HG03196 (cell line): ENCODE results near the gene AMELX.

Source experiments
- ATAC-seq: cut with Tn5 transposase; IDR thresholded peaks from one replicate; pipeline ENCODE4 v1.9.1; 2021; ENCODE audit not compliant: unreplicated experiment

AMELX gene

GRCh38 chrX:11293113-11293512 is at the start of gene AMELX:
Gene AMELX, plus strand, starts transcription at chrX:11293413. Its CDS starts 1,376 bp downstream, at chrX:11294789.
- ATAC-seq = no peak

GRCh38 chrX:11244636-11245035 is 48.6 kb upstream of the AMELX start:
- no peak for ATAC-seq

DNA sequence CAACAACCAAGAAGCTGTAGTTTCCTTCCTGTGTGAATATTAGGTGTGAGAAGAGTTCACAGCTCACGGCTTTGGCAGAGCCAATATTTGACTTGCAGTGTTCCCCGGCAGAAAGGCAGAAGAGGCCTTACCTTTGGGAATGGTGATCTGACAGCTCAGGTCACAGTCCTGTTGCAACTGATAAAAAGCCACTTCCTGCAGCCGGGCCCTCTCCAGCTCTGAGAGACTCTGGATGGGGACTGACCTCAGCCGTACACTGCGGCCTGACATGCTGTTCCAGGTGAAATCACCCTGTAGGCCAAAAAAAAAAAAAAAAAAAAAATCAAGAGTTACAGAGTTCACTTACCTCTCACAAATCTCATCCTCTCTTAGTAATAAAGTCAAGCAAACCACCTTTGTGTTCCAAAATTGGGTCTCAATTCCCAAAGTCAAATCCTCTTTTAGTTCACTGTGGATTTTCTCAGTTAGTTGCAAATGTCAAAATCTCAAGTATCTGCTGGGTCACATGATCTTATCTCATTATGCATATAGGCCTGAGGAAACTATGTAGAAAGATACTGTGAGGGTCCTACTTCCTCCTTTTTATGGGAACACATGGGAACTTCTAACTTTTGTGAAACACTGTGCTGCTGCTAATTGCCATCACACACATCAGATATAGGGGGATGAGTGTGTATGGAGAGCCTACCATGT is 38.6 kb upstream of the AMELX start:
- no peak for ATAC-seq

GRCh38 chrX:11257290-11257689 is 35.9 kb upstream of the AMELX start:
- no peak for ATAC-seq

- no peak for ATAC-seq
These were observed 35.5 kb upstream of the AMELX start for GRCh38 chrX:11257711-11258110.

DNA sequence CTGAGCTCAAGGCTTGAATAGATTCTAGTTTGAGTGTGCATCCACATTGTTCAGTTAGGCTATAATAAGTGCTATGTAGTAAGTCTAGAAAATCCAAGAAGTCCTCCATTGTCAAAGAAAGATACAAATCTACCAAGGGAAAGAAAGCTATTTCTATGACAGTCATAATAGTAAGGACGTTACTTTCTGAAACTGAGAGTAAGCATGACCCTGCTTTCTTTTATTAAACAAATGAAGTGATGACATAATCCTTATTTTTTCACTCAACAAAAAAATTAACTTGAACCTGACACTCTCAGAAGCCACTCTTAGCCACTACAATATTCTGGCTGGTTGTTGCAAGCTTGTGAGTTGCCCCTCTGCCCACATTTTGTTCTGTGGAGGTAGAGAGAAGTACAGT is 33.8 kb upstream of the AMELX start:
- ATAC-seq = no peak

GRCh38 chrX:11261260-11261659 is 32.0 kb upstream of the AMELX start:
- no peak for ATAC-seq

DNA sequence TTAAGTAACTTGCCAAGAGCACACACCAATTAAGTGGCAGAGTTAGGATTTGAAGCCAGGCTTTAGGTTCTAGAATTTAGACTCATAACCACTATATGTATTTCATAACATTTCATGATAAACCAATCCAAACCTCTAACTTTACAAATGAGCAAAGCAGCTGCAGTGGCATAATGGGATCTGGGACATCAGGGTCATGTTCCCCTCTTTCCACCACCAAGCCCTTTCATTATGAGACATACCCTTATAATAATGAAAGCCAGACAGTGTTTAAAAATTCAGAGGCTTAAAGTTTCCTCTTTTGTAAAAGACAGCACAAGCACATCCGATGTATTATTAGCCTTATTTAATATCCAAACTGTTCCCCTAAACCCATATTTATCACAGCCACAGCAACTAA is 28.3 kb upstream of the AMELX start:
- no peak for ATAC-seq

- ATAC-seq = no peak
These were observed 27.9 kb upstream of the AMELX start for GRCh38 chrX:11265352-11265751.

DNA sequence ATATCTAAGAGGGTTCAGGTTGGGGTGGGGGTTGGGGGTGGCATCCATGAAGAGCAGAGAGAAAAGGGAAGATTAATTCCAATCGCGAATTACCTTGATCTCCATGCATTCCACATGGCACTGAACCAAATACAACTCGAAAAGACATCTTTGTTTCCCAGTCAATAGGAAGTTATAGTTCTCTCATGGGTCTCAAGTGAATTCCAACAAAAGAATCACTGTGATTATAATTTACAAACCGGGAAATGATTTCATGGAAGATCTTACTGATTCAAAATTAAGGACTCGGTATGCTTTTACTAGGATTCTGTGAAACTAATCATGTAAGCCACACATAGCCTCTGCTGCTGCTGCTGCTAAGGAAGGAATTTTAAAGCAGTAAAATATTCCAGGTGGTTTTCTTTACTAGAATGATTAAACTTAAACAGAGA is 26.6 kb upstream of the AMELX start:
- no peak for ATAC-seq

DNA sequence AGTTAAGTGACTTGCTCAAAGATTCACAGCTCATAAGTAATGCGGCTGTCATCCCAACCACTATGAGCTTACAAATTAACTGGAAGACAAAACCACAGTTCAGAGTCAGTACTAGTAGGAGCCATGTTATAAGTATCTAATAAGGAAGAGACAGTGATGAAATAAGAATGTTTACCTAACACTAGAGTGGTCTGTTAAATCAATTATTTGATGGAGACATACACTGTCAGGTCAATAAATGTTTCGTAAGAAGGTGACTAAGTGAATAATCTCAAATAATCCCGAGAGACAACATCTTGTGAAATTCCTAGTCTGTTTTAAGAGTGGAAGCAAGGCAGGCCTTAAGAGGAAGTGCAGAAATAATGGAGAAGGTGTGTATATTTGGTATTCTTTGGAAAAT is 25.8 kb upstream of the AMELX start:
- no peak for ATAC-seq

GRCh38 chrX:11269006-11269405 is 24.2 kb upstream of the AMELX start:
- ATAC-seq = no peak

DNA sequence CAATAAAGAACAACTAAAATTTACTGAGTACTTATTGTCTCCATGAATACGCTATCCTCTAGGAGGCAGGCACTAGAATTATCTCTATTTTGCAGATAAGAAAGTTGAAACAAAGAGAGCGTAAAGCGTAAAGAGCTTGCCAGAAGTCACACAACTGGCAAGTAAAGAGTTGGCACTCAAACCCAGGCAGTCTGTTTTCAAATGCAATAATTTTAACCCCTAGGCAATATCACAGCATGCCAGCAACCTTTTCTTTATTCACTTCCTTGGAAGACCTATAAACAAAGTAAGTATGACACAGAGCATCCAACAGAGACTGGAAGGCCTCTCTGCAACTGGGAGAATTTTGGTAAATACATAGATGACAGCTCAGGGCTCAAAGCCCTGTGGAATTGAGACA is 23.2 kb upstream of the AMELX start:
- no peak for ATAC-seq

DNA sequence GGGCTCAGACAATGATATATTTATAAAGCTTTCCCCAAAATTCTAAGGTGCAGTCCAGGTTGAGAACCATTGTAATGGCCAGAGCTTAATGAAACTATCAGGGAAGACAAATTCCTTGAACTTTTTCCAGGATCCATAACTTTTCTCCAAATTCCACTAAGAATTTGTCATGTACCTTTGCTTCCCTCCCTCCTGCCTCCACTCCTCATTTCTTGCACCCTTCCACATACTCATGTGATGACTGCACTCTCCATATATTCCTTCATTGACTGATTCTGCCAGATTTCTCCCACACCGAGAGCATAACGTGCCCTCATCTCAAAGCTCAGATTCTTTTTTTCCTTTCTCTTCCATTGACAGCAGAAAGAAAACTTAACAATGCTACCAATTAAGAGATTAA is 20.9 kb upstream of the AMELX start:
- no peak for ATAC-seq

GRCh38 chrX:11272863-11273262 is 20.4 kb upstream of the AMELX start:
- ATAC-seq = no peak

DNA sequence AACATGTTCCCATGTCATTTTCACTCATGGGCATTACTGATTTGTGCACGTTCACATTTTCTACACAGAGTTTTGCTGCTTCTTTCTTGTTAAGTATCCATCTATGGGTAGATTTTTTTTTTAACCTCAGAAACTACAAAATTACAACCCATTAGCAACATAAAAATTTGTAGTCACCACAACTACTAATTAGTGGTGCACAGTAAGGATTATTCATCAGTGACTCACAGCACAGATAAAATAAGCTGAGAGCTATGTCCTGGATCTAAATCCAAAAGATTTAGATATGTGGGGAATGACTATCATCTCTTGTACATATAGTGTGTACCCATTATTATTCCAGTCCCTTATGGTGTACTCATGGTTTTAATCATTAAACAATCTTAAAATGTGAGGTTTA is 19.7 kb upstream of the AMELX start:
- ATAC-seq = no peak

DNA sequence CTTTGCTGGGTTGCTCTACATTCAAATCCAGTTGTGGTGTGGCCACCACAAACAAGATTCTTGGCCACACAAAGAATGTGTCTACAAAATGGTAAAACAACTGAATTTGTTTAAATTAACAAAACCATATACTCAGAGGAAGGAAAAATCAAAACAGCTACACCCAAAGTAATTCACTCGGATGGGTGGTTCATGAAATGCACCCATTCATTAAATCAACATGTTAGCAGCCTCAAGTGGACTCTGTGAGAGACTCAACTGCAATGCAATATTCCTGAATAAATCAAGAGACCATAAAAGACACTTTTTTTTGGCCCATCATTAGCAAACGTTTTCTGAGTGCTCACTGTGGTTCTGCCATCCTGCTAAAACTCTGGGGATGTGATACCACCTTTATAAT is 11.2 kb upstream of the AMELX start:
- no peak for ATAC-seq

GRCh38 chrX:11285651-11286050 is 7.6 kb upstream of the AMELX start:
- no peak for ATAC-seq

DNA sequence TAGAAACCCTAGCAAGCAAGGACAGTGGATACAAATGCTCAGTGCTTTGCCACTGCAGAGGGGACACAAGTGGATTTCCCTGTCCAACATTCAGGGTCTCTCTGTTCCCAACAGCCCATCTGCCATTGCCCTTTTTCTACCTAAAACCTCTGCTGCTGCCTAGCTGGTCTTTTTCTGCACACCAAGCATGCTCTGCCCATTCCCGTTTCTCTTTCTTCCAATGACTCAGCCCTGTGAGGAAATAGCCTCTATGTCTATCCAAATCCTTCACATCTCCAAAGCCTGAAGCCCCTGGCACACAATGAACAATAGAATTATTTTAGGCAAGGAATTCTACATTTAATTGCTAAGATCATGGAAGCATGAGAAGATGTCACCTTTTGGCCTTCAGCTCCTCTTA is 5.7 kb upstream of the AMELX start:
- ATAC-seq = no peak

GRCh38 chrX:11290416-11291102 is 2.7 kb upstream of the AMELX start:
- no peak for ATAC-seq

GRCh38 chrX:11296051-11296450 is 2.8 kb downstream of the AMELX start:
- ATAC-seq = no peak

GRCh38 chrX:11298600-11298999 is 5.4 kb downstream of the AMELX start:
- ATAC-seq = no peak

DNA sequence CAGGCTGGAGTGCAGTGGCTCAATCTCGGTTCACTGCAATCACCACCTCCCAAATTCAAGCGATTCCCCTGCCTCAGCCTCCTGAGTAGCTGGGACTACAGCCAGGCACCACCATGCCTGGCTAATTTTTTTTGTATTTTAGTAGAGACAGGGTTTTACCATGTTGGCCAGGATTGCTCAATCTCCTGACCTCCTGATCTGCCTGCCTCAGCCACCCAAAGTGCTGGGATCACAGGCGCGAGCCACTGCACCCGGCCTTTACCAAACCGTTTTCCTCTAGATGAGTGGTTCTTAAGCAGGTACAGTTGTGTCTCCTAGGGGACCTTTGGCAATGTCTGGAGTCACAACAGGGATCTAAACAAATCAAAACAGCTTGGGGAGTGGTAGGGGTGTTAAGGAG is 11.6 kb downstream of the AMELX start:
- no peak for ATAC-seq
